Stimulated activated CD4-positive, alpha-beta T cell treated with anti-CD3 and anti-CD28 coated beads, Interleukin-12 subunit alpha, Interleukin-12 subunit beta, amount 100 ng/mL, for 48 hours (primary cell): ENCODE measurements around the gene ZNF780A.
"Not testable (repeated sequence)": the region's sequence is repeated elsewhere in the genome, so short reads cannot be mapped to it uniquely, and the experiment has no call there.

Experiments used
- DNase-seq, 3 donors: peaks; one replicate each; pipeline ENCODE4 v3.0.0-alpha.2; 2020; ENCODE audit warnings: low read depth in 2 of 3, low spot score in 1 of 3

ZNF780A gene

DNA sequence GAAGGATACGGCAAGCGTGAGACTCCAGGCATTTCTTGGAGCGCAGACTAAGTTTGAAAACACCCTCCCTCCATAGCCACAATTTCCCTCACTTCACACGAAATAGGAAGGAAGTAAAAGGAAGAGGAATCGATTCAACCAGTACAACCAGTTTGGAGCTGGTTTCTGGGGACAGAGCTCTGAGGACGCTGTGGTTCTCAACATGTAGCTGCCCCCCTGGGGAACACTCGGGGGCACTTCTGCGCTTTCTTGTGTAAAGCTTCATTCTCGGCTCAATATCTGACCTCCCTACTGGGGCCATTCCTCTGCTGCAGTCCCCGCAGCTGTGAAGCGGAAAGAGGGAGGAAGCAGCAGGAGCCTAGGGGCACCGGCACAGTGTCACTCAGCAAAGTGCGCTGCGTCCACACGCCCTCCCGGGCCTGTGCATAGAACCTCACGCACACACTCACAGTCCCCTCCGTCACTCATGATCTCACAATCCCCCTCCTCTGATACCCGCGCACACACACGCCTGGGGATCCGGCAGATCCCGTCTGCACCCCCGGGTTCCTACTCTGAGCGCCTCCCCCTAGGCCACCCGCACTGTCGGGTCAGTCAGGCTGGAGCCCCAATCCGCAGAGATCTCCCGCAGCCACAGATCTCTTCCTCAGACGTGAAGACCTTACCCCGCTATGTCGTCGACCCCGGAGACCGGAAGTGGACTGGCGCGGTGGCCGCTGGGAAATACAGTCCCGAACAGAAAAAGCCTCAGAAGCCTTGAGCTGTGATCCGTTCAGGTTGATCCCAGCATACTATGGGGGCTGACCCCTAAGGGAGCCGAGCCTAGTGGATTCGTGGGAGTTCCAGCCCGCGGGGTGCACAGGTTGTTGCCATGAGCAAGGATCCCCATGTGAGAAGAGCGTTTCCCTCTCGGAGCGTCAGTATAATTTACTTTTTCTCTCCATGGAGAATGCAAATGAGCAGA, at the start of gene ZNF780A:
Gene ZNF780A, minus strand, starts transcription at position 703 of the 964 bp plus-strand sequence. CDS start 6,190 bp downstream, outside the sequence.
- DNase-seq = peak; percentile 57 to 72 (median 72)

- DNase-seq = no peak
Observed at GRCh38 chr19:40139533-40140287, 49.0 kb upstream of the ZNF780A start.

DNA sequence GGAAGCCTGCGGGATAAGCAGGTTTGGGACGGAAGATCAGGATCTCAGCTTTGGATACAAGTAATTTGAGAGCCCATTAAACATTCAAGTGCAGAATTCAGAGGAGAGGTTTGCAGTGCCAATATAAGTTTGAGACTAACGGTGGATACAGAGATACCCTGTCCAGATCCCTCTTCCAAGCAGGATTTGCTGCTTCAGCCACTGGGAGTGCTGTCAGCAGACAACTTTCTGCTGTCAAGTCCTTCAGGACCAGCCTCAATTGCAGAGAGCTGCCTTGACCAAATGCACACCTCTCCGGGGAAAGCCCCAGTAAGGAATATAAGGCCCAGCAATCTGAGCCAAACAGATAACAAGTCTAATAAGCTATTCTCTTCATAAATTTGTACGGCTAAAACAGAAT, 46.1 kb upstream of the ZNF780A start:
- DNase-seq = no peak

DNA sequence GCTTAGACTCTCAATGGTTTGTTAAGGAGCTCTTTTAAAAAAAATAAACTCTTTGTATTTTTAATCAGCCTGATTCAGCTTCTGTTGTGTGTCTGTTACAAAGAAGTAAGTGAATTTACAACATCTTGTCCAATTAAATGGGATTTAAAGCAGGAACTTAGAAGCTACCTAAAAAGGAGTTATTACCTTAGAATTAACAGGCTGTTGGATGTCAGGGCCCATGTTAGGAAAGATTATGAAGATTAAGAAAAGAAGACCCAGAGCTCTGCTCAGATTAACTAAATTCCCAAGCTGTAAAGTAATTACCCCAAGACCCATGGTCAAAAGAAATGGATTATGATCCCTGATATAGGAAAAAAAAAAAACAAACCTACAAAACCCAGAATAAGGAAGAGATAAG, 44.1 kb upstream of the ZNF780A start:
- DNase-seq = no peak

DNA sequence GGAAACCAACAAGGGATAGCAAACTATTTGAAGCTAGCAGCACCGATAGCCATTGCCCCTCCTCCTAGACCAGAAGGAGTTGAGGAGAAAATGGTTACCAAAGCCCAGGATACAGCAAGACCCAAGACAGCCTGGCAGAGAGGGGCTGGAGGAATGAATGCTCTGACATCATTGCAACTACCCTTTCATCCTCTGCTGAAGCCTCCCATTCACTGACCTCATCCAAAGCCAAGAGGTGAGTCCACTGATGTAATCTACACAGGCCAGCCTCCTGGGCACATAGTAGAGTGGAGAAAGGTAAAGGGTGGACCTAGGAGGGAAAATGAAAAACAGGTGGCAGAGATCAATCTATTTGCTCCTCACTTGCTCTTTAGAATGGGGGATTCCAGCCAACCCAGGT, 42.7 kb upstream of the ZNF780A start:
- no peak for DNase-seq

GRCh38 chr19:40130013-40130412, 39.3 kb upstream of the ZNF780A start:
- DNase-seq = no peak

DNA sequence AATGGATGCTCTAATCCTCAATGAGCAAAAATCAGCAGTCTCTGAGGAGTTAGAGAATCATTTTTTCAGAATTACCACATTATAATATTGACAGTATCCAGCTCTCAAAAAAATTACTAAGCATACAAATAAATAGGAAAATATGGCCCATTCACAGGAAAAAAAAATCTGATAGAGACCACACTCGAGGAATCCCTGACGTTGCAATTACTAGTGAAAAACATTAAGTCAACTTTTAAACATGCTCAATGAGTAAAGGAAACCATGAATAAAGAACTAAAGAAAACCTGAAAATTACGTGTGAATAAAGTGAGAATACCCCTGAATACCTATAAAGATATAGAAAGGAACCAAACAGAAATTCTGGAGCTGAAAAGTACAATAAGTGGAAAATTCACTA, 38.7 kb upstream of the ZNF780A start:
- DNase-seq = no peak

GRCh38 chr19:40128991-40129390, 38.2 kb upstream of the ZNF780A start:
- DNase-seq = no peak

GRCh38 chr19:40119380-40119779, 28.6 kb upstream of the ZNF780A start:
- DNase-seq = no peak

DNA sequence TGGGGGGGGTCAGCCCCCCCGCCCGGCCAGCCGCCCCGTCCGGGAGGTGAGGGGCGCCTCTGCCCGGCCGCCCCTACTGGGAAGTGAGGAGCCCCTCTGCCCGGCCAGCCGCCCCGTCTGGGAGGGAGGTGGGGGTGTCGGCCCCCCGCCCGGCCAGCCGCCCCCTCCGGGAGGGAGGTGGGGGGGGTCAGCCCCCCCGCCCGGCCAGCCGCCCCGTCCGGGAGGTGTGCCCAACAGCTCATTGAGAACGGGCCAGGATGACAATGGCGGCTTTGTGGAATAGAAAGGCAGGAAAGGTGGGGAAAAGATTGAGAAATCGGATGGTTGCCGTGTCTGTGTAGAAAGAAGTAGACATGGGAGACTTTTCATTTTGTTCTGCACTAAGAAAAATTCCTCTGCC, 27.9 kb upstream of the ZNF780A start:
- not testable (repeated sequence) for DNase-seq

DNA sequence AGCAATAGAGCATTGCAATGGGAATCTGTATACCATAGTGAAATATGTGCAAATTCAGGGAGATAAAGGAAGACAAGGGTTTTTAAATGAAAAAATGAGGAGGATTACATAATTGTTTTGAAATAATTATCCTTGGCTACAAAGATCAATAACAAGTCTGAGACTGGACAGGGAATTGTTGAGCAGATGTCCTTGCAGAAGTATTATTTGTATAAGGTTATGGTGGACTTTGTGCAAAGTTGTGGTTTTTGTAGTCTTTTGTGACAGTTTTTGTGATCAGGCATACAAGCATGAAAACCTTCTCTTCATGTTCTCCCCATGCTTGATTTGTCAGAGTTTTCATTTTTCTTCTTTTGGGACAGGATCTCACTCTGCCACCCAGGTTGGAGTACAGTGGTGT, 25.3 kb upstream of the ZNF780A start:
- DNase-seq = no peak

DNA sequence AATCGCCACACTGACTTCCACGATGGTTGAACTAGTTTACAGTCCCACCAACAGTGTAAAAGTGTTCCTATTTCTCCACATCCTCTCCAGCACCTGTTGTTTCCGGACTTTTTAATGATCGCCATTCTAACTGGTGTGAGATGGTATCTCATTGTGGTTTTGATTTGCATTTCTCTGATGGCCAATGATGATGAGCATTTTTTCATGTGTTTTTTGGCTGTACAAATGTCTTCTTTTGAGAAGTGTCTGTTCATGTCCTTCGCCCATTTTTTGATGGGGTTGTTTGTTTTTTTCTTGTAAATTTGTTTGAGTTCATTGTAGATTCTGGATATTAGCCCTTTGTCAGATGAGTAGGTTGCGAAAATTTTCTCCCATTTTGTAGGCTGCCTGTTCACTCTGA, 23.4 kb upstream of the ZNF780A start:
- not testable (repeated sequence) for DNase-seq

DNA sequence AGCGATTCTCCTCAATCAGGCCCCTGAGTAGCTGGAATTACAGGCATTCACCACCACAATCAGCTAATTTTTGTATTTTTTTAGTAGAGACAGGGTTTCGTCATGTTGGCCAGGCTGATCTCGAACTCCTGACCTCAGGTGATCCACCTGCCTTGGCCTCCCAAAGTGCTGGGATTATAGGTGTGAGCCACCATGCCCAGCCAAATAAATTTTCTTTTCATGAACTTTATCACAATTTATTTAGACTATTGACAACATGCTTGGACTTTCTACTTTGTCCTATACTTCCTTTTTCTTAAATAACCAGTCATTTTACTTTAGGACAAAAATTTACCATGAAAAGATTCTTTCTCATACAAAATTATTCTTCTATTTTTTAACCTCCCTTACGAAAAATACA, 21.5 kb upstream of the ZNF780A start:
- DNase-seq = not testable (repeated sequence)

DNA sequence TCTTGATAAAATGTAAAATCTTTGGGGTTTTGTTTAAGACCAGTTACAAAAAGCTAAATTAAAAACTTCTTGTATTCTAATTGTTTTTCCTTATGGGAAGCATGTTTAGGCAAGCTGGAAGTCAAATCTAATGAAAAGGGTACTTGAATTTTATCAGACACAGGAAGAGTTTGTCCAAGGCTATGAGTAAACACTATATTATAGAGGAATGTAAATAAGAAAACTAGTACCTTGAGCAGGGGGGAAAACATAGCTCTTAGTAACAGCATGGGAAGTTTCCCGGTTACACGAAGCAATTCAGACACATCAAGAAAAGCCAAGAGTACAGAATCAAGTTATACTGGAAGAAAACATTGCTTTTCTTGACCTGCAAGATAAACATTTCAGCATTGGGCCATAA, 19.8 kb upstream of the ZNF780A start:
- DNase-seq = no peak

GRCh38 chr19:40104754-40105153, 14.0 kb upstream of the ZNF780A start:
- DNase-seq = no peak

GRCh38 chr19:40103600-40103999, 12.9 kb upstream of the ZNF780A start:
- DNase-seq = no peak

- DNase-seq = no peak
Observed at GRCh38 chr19:40101813-40102212, 11.1 kb upstream of the ZNF780A start.

DNA sequence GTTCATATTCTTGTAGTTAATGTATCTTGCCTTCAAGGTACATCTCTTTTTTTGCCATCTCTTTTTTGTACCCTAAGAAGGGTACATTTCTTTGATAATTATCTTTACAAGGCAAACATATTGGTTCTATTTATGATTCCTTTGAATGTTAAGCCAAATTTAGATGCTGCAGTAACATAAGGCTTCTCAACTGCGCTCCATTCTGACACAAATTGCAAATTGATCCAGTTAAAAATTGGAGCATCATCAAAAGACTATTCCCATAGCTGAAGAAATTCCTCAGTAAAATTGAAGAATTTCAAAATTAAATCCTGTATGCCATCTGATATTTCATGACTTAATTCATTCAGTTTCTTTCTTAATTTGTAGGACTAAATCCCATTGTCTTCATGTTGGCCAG, 2.7 kb upstream of the ZNF780A start:
- DNase-seq = no peak

- DNase-seq = no peak
Observed at GRCh38 chr19:40091205-40092129, 724 bp upstream of the ZNF780A start.

- no peak for DNase-seq
Observed at GRCh38 chr19:40089462-40089861, 1.3 kb downstream of the ZNF780A start.
